Natural killer cell (primary cell): ENCODE measurements around the gene SPATA12. TPM values are rescaled to one million over a fixed set of nuclear protein-coding genes. Genes with fewer than 3 reads are reported as not detected.

Experiments used
- ATAC-seq, 3 donors: fragments of 150-1000 bp in 2 of 3; fragments of 200-7000 bp in 1 of 3; cut with Tn5 transposase; 1 replicate in 1 of 3; 2 replicates in 2 of 3; pipeline ENCODE4 v1.10.0; 2021; ENCODE audit warnings: mild to moderate bottlenecking in 2 of 3, moderate library complexity in 2 of 3
- DNase-seq, 2 donors: peaks; one replicate each; pipeline versions ENCODE4 v3.0.0 to v3.0.0-alpha.2; 2013 to 2021; ENCODE audit warnings: mixed read lengths in 1 of 2
- H3K27ac ChIP-seq: one replicate; pipeline ENCODE4 v1.5.1; 2013; ENCODE audit warnings: mild to moderate bottlenecking, low read length
- H3K27me3 ChIP-seq: one replicate; pipeline ENCODE4 v1.6.1; 2013; ENCODE audit warnings: low read length; ENCODE audit not compliant: control insufficient read depth, insufficient read depth
- H3K36me3 ChIP-seq: one replicate; pipeline ENCODE4 v1.6.1; 2013; ENCODE audit warnings: low read length; ENCODE audit not compliant: control insufficient read depth, insufficient read depth
- H3K4me1 ChIP-seq: one replicate; pipeline ENCODE4 v1.6.1; 2013; ENCODE audit warnings: low read length; ENCODE audit not compliant: control insufficient read depth, insufficient read depth
- H3K4me3 ChIP-seq: one replicate; pipeline ENCODE4 v1.5.1; 2013; ENCODE audit warnings: low read length
- H3K9me3 ChIP-seq: one replicate; pipeline ENCODE4 v1.6.1; 2013; ENCODE audit warnings: low read length; ENCODE audit not compliant: control insufficient read depth, insufficient read depth
- H3K27ac Mint-ChIP-seq, 2 donors: one replicate each; pipeline ENCODE4 v1.8.0; 2022; ENCODE audit warnings: mild to moderate bottlenecking in 2 of 2, mixed read lengths in 2 of 2, moderate library complexity in 1 of 2
- H3K27me3 Mint-ChIP-seq, 2 donors: one replicate each; pipeline ENCODE4 v1.8.0; 2022; ENCODE audit warnings: low read depth in 2 of 2, mixed read lengths in 2 of 2
- H3K36me3 Mint-ChIP-seq: one replicate; pipeline ENCODE4 v1.8.0; 2022; ENCODE audit warnings: mixed read lengths
- H3K4me1 Mint-ChIP-seq, 2 donors: one replicate each; pipeline ENCODE4 v1.8.0; 2022; ENCODE audit warnings: mixed read lengths in 2 of 2
- H3K4me3 Mint-ChIP-seq: one replicate; pipeline ENCODE4 v1.8.0; 2022; ENCODE audit warnings: mild to moderate bottlenecking, moderate library complexity, mixed read lengths
- H3K9me3 Mint-ChIP-seq, 2 donors: one replicate each; pipeline ENCODE4 v1.8.0; 2022; ENCODE audit warnings: mixed read lengths in 2 of 2
- WGBS: methylation state at CpG from one replicate; pipeline ENCODE4 v1.1.7; 2013; ENCODE audit warnings: missing lambda C conversion rate; ENCODE audit not compliant: insufficient coverage; 5-methylcytosine and 5-hydroxymethylcytosine counted together
- intact Hi-C: fragments of 100-400 bp; cut with micrococcal nuclease; formaldehyde crosslinking; loops from one replicate; pipeline ENCODE4 v1.14.2; 2022
- total RNA-seq, 4 donors: library from RNA; stranded (reverse); fragments of 120-200 nt in 1 of 4; gene quantifications; one replicate each; pipeline versions ENCODE4 v1.2.3 to v1.2.4, GENCODE V29; 2013 to 2022
- TF ChIP-seq, protein P1 (sequence below): fragments of 200-600 bp; IDR thresholded peaks from one replicate; pipeline ENCODE4 v1.8.0; 2022; ENCODE audit warnings: antibody characterized with exemption

Gene SPATA12
- total RNA-seq, 3 donors from 2014 or later (not counting 1 experiment from before 2014, with no cell fraction given) = not detected

DNA sequence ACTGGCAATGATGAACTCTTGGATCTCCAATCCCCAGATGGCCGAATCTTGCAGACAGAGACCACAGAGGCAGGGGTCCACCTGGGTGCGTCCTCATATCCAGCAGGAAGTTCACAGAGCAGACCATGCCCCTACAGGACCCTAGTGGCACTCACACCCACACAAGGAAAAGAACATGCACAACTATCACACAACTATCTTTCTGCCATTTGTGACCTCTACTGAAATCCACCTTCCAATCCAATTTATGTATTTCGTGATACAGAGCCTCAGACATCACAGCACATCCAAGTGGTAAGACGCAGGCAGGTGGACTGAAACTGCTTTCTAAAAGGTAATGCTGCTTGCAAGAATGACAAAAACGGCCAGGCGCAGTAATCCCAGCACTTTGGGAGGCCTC, 44.6 kb upstream of the SPATA12 start:
- 88% methylated on average over 6 of the region's 6 CpGs for WGBS
- TF ChIP-seq, protein P1, sequence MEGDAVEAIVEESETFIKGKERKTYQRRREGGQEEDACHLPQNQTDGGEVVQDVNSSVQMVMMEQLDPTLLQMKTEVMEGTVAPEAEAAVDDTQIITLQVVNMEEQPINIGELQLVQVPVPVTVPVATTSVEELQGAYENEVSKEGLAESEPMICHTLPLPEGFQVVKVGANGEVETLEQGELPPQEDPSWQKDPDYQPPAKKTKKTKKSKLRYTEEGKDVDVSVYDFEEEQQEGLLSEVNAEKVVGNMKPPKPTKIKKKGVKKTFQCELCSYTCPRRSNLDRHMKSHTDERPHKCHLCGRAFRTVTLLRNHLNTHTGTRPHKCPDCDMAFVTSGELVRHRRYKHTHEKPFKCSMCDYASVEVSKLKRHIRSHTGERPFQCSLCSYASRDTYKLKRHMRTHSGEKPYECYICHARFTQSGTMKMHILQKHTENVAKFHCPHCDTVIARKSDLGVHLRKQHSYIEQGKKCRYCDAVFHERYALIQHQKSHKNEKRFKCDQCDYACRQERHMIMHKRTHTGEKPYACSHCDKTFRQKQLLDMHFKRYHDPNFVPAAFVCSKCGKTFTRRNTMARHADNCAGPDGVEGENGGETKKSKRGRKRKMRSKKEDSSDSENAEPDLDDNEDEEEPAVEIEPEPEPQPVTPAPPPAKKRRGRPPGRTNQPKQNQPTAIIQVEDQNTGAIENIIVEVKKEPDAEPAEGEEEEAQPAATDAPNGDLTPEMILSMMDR = no peak
- intact Hi-C loops = no loop called here
- no peak for DNase-seq
- Mint-ChIP-seq H3K4me3 (no peak overlapping the region), H3K9me3 (no peaks in the 10 kb centered on the region), H3K27ac (no peak overlapping the region), H3K27me3 (no peaks in the 10 kb centered on the region), H3K4me1 (no peaks in the 10 kb centered on the region), H3K36me3 (no peaks in the 10 kb centered on the region)
- ATAC-seq = no peak
- Histone ChIP-seq H3K9me3 (no peaks in the 10 kb centered on the region), H3K27me3 (no peaks in the 10 kb centered on the region), H3K4me3 (no peak overlapping the region), H3K36me3 (no peaks in the 10 kb centered on the region), H3K4me1 (no peaks in the 10 kb centered on the region), H3K27ac (no peak overlapping the region)

DNA sequence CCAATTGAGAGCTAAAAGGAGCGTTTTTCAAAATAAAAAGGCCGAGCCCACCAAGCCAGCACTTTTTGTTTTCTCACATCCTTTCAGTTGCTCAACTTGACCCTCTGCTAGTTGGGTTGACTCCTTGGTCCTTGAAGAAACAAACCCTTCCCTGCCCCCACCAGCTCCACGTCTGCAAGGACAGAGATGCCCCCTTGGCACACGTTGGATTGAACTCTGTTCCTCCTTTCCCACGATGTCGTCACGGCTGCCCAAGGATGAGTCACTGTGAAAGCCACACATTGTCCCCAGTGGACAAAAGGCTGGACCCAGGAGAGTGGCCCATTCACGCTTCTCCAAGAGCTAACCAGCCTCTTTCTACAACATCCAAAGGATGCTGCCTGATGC, 43.0 kb upstream of the SPATA12 start:
- Histone ChIP-seq H3K9me3 (no peaks in the 10 kb centered on the region), H3K27me3 (no peaks in the 10 kb centered on the region), H3K4me1 (no peaks in the 10 kb centered on the region), H3K4me3 (no peak overlapping the region), H3K27ac (no peak overlapping the region), H3K36me3 (no peaks in the 10 kb centered on the region)
- no peaks in the 10 kb centered on the region for H3K9me3 Mint-ChIP-seq
- ATAC-seq (no peak), DNase-seq (no peak)
- H3K36me3 Mint-ChIP-seq = no peaks in the 10 kb centered on the region
- TF ChIP-seq, protein P1 = no peak
- no peaks in the 10 kb centered on the region for H3K4me1 Mint-ChIP-seq
- WGBS = 85% methylated on average over 8 of the region's 8 CpGs
- H3K27ac Mint-ChIP-seq = no peak overlapping the region
- no peak overlapping the region for H3K4me3 Mint-ChIP-seq
- no peaks in the 10 kb centered on the region for H3K27me3 Mint-ChIP-seq
- intact Hi-C loops = no loop called here

DNA sequence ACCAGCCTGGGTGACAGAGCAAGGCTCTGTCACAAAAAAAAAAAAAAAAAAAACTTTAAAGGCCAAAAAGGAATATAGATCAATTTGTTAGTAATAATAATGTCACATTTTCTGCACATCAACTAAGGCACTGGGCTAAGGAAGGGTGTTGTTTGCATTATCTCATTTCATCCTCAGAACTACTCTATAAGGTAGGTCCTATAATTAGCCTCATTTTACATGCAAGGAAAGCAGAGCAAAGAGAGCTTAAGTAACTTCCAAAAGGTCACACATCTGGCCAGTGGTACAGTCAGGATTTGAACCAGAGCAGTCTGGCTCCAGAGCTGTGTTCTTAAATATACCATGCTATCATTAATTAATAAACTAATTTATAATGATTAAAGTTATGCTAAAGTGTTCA, 42.2 kb upstream of the SPATA12 start:
- Histone ChIP-seq H3K9me3 (no peaks in the 10 kb centered on the region), H3K4me1 (no peaks in the 10 kb centered on the region), H3K27me3 (no peaks in the 10 kb centered on the region), H3K4me3 (no peak overlapping the region), H3K36me3 (no peaks in the 10 kb centered on the region), H3K27ac (no peak overlapping the region)
- H3K36me3 Mint-ChIP-seq = no peaks in the 10 kb centered on the region
- H3K9me3 Mint-ChIP-seq = no peaks in the 10 kb centered on the region
- no peak for ATAC-seq
- no peak overlapping the region for H3K27ac Mint-ChIP-seq
- TF ChIP-seq, protein P1 = no peak
- H3K4me1 Mint-ChIP-seq = no peaks in the 10 kb centered on the region
- no peak for DNase-seq
- peaks cover 0 to 2% of the 10 kb centered on the region in 2 donors for H3K27me3 Mint-ChIP-seq
- intact Hi-C loops = no loop called here
- H3K4me3 Mint-ChIP-seq = no peak overlapping the region

DNA sequence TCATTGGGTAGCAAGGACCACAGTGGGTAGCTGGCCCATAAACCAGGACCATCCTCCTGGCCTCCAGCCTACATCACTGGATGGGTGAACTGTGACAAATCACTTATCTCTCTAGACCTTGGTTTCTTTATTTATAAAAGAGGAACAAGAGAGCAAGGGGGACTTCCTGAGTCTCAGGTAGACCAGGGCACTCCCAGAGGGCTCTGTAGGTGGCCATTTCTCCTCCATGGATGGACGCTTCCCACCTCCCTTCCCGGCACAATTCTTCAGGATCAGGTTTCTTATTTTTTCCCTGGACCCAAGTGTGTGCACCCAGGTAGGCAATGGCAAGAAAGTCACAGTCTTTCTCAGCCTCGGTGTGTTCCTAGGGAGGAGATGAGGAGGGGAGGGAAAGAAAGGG, 41.4 kb upstream of the SPATA12 start:
- no peak overlapping the region for H3K4me3 Mint-ChIP-seq
- intact Hi-C loops = no loop called here
- H3K9me3 Mint-ChIP-seq = no peaks in the 10 kb centered on the region
- no peaks in the 10 kb centered on the region for H3K36me3 Mint-ChIP-seq
- Histone ChIP-seq H3K27ac (no peak overlapping the region), H3K9me3 (no peaks in the 10 kb centered on the region), H3K4me3 (no peak overlapping the region), H3K4me1 (no peaks in the 10 kb centered on the region), H3K27me3 (no peaks in the 10 kb centered on the region), H3K36me3 (no peaks in the 10 kb centered on the region)
- no peak for ATAC-seq
- H3K4me1 Mint-ChIP-seq = no peaks in the 10 kb centered on the region
- WGBS = 87% methylated on average over 3 of the region's 3 CpGs
- peaks cover 4 to 10% of the 10 kb centered on the region in 2 donors for H3K27me3 Mint-ChIP-seq
- no peak for DNase-seq
- no peak overlapping the region for H3K27ac Mint-ChIP-seq
- TF ChIP-seq, protein P1 = no peak
